HepG2 (cell line): ENCODE results near the gene MFSD2B. TPM values are rescaled to one million over a fixed set of nuclear protein-coding genes. Genes with fewer than 3 reads are reported as not detected.

Source experiments
- DR1 ChIP-seq: sonication (generic); formaldehyde crosslinking; IDR thresholded peaks from 2 replicates; pipeline ENCODE4 v1.8.0; 2021; ENCODE audit warnings: mild to moderate bottlenecking, missing genetic modification reagents, inconsistent platforms
- EED ChIP-seq: sonication (generic); formaldehyde crosslinking; IDR thresholded peaks from 2 replicates; pipeline ENCODE4 v1.5.0; 2020; ENCODE audit warnings: mild to moderate bottlenecking, missing genetic modification reagents
- HHEX ChIP-seq: IDR thresholded peaks from 2 replicates; pipeline ENCODE4 v1.6.1; 2016; ENCODE audit warnings: control low read depth
- HOXD1 ChIP-seq: sonication (generic); formaldehyde crosslinking; IDR thresholded peaks from 2 replicates; pipeline ENCODE4 v1.5.0; 2020; ENCODE audit warnings: missing genetic modification reagents
- SKIL ChIP-seq: sonication (generic); formaldehyde crosslinking; IDR thresholded peaks from 2 replicates; pipeline ENCODE4 v1.8.0; 2022; ENCODE audit warnings: missing genetic modification reagents, mild to moderate bottlenecking, moderate library complexity, borderline replicate concordance
- SMYD3 ChIP-seq: sonication (generic); formaldehyde crosslinking; IDR thresholded peaks from 2 replicates; pipeline ENCODE4 v1.8.1; 2023; ENCODE audit warnings: mild to moderate bottlenecking, missing genetic modification reagents
- TOPORS ChIP-seq: sonication (generic); formaldehyde crosslinking; IDR thresholded peaks from 2 replicates; pipeline ENCODE4 v1.8.0; 2023; ENCODE audit warnings: mild to moderate bottlenecking, missing genetic modification reagents
- ZNF407 ChIP-seq: sonication (generic); formaldehyde crosslinking; IDR thresholded peaks from one replicate; pipeline ENCODE4 v1.5.1; 2020; ENCODE audit warnings: mild to moderate bottlenecking, missing genetic modification reagents; ENCODE audit errors: not compliant biosample characterization
- polyA plus RNA-seq, 8 experiments: library from polyadenylated mRNA; depleted of rRNA in 3 of 8; stranded (reverse) in 7 of 8; unstranded in 1 of 8; fragments of >200 nt; fragmentation: Illumina TruSeq in 4 of 8; extraction: Trizol in 4 of 8; gene quantifications; 2 replicates each; pipeline versions ENCODE4 v1.2.1 to v1.2.3, GENCODE V29; 2011 to 2016; ENCODE audit warnings: low read depth in 4 of 8, missing spikeins in 1 of 8, mixed read lengths in 1 of 8; ENCODE audit not compliant: insufficient read depth in 1 of 8
- total RNA-seq, 5 experiments: library from RNA; depleted of rRNA; stranded (reverse); fragments of >200 nt; fragmentation: Illumina TruSeq; extraction: Trizol; gene quantifications; 2 replicates each; pipeline ENCODE4 v1.2.3, GENCODE V29; 2016; ENCODE audit warnings: low read depth in 1 of 5
- TF ChIP-seq, protein P1 (sequence below): sonication (generic); formaldehyde crosslinking; IDR thresholded peaks from 2 replicates; pipeline ENCODE4 v1.8.0; 2022; ENCODE audit warnings: missing genetic modification reagents, mild to moderate bottlenecking, borderline replicate concordance
- TF ChIP-seq, protein P2 (sequence below): sonication (generic); formaldehyde crosslinking; IDR thresholded peaks from 2 replicates; pipeline ENCODE4 v1.8.0; 2022; ENCODE audit warnings: missing genetic modification reagents, mild to moderate bottlenecking, inconsistent platforms, borderline replicate concordance
- TF ChIP-seq, protein P3 (sequence below): IDR thresholded peaks from 2 replicates; pipeline ENCODE4 v1.4.0; 2020; ENCODE audit warnings: mild to moderate bottlenecking, missing genetic modification reagents

The MFSD2B gene
- total and polyA plus RNA-seq, 2 of the 13 experiments (the other 11 are each of a cell fraction or from before 2014, with no cell fraction given) = 0.21 to 0.93 TPM

- TF ChIP-seq ZNF407 (CRISPR knock-in tag) (peak; percentile 82), SKIL (no peak), SMYD3 (CRISPR knock-in tag) (no peak), HOXD1 (CRISPR knock-in tag) (no peak), TOPORS (CRISPR knock-in tag) (peak; percentile 76; the same call in 1 of the 2 replicates), EED (no peak), DR1 (peak; percentile 98), HHEX (CRISPR knock-in tag) (no peak)
- TF ChIP-seq, protein P1, sequence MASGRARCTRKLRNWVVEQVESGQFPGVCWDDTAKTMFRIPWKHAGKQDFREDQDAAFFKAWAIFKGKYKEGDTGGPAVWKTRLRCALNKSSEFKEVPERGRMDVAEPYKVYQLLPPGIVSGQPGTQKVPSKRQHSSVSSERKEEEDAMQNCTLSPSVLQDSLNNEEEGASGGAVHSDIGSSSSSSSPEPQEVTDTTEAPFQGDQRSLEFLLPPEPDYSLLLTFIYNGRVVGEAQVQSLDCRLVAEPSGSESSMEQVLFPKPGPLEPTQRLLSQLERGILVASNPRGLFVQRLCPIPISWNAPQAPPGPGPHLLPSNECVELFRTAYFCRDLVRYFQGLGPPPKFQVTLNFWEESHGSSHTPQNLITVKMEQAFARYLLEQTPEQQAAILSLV (CRISPR knock-in tag) = peak; percentile 45; the same call in 1 of the 2 replicates
- TF ChIP-seq, protein P2, sequence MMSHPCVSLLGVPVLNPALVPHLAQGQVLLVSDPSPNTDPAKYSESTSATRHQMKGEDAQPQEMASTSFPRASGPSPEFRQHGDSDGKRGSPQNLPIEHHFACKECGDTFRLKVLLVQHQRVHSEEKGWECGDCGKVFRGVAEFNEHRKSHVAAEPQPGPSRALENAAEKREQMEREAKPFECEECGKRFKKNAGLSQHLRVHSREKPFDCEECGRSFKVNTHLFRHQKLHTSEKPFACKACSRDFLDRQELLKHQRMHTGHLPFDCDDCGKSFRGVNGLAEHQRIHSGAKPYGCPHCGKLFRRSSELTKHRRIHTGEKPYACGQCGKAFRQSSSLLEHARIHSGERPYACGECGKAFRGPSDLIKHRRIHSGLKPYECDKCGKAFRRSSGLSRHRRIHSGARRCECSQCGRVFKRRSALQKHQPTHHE = peak; percentile 96; the same call in 1 of the 2 replicates
- TF ChIP-seq, protein P3, sequence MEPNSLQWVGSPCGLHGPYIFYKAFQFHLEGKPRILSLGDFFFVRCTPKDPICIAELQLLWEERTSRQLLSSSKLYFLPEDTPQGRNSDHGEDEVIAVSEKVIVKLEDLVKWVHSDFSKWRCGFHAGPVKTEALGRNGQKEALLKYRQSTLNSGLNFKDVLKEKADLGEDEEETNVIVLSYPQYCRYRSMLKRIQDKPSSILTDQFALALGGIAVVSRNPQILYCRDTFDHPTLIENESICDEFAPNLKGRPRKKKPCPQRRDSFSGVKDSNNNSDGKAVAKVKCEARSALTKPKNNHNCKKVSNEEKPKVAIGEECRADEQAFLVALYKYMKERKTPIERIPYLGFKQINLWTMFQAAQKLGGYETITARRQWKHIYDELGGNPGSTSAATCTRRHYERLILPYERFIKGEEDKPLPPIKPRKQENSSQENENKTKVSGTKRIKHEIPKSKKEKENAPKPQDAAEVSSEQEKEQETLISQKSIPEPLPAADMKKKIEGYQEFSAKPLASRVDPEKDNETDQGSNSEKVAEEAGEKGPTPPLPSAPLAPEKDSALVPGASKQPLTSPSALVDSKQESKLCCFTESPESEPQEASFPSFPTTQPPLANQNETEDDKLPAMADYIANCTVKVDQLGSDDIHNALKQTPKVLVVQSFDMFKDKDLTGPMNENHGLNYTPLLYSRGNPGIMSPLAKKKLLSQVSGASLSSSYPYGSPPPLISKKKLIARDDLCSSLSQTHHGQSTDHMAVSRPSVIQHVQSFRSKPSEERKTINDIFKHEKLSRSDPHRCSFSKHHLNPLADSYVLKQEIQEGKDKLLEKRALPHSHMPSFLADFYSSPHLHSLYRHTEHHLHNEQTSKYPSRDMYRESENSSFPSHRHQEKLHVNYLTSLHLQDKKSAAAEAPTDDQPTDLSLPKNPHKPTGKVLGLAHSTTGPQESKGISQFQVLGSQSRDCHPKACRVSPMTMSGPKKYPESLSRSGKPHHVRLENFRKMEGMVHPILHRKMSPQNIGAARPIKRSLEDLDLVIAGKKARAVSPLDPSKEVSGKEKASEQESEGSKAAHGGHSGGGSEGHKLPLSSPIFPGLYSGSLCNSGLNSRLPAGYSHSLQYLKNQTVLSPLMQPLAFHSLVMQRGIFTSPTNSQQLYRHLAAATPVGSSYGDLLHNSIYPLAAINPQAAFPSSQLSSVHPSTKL (CRISPR knock-in tag) = peak; percentile 23; the same call in 1 of the 2 replicates
These were observed 37.2 kb downstream of the MFSD2B start, which contains the start of gene WDCP (continued) for GRCh38 chr2:24046930-24047702.
